Fibroblast of pulmonary artery (primary cell): ENCODE results near the gene SERGEF.

Source experiments
- DNase-seq: peaks from one replicate; pipeline ENCODE4 v3.0.0-alpha.2; 2010; ENCODE audit warnings: low read depth
- H3K4me3 ChIP-seq: replicated peaks from 2 replicates; pipeline ENCODE4 v1.5.1; 2011; ENCODE audit warnings: low read depth, mild to moderate bottlenecking, control low read depth, low read length, moderate library complexity
- CTCF ChIP-seq: IDR thresholded peaks from 2 replicates; pipeline ENCODE4 v1.5.1; 2011; ENCODE audit warnings: mild to moderate bottlenecking, control low read depth, low read length, inconsistent platforms; ENCODE audit errors: missing control alignments

SERGEF gene

GRCh38 chr11:18012122-18012905 is 533 bp downstream of the SERGEF start:
- peak overlapping the region; percentile 85 for H3K4me3 ChIP-seq
- DNase-seq = peak; percentile 14
- TF ChIP-seq CTCF = no peak

- no peak for DNase-seq
- H3K4me3 ChIP-seq = no peak overlapping the region
- no peak for TF ChIP-seq CTCF
Observed at GRCh38 chr11:18011633-18012032, 1.2 kb downstream of the SERGEF start.

GRCh38 chr11:18010977-18011586 is 1.8 kb downstream of the SERGEF start:
- TF ChIP-seq CTCF = no peak
- H3K4me3 ChIP-seq = no peak overlapping the region
- no peak for DNase-seq

GRCh38 chr11:18010121-18010670 is 2.7 kb downstream of the SERGEF start:
- TF ChIP-seq CTCF = no peak
- H3K4me3 ChIP-seq = no peak overlapping the region
- DNase-seq = no peak

- no peak for DNase-seq
- H3K4me3 ChIP-seq = no peak overlapping the region
- TF ChIP-seq CTCF = no peak
Observed at GRCh38 chr11:18005376-18006129, 7.3 kb downstream of the SERGEF start.

GRCh38 chr11:18001191-18001590 is 11.7 kb downstream of the SERGEF start:
- no peak for DNase-seq
- no peak for TF ChIP-seq CTCF
- no peak overlapping the region for H3K4me3 ChIP-seq
